Fibroblast of lung (primary cell): Measurements from ENCODE around the gene GALK2. TPM values are rescaled to one million over a fixed set of nuclear protein-coding genes. Genes with fewer than 3 reads are reported as not detected.

Experiments
- DNase-seq, 2 donors: peaks; one replicate each; pipeline versions ENCODE4 v3.0.0 to v3.0.0-alpha.2; 2010; ENCODE audit warnings: low read depth in 2 of 2
- H2AFZ ChIP-seq: 2 replicates; pipeline ENCODE4 v1.5.1; 2012; ENCODE audit warnings: low read length, control low read depth, inconsistent platforms
- H3K27ac ChIP-seq: 2 replicates; pipeline ENCODE4 v1.5.1; 2011; ENCODE audit warnings: low read length, control low read depth; ENCODE audit not compliant: insufficient read depth
- H3K27me3 ChIP-seq: 2 replicates; pipeline ENCODE4 v1.5.1; 2011; ENCODE audit warnings: mild to moderate bottlenecking, low read length; ENCODE audit not compliant: control insufficient read depth, insufficient read depth
- H3K36me3 ChIP-seq: 2 replicates; pipeline ENCODE4 v1.5.1; 2011; ENCODE audit warnings: low read length; ENCODE audit not compliant: control insufficient read depth, insufficient read depth
- H3K4me1 ChIP-seq: 2 replicates; pipeline ENCODE4 v1.5.1; 2011; ENCODE audit warnings: low read length; ENCODE audit not compliant: control insufficient read depth, insufficient read depth; ENCODE audit errors: extremely low read depth
- H3K4me2 ChIP-seq: 2 replicates; pipeline ENCODE4 v1.5.1; 2011; ENCODE audit warnings: low read length, control low read depth; ENCODE audit not compliant: insufficient read depth; ENCODE audit errors: extremely low read depth
- H3K4me3 ChIP-seq, 4 experiments: fragments of 200-600 bp in 1 of 4; sonication (generic) in 1 of 4; replicated peaks in 1 of 4; 2 replicates each; pipeline ENCODE4 v1.5.1; 2011 to 2016; ENCODE audit warnings: low read length in 4 of 4, low read depth in 3 of 4, mild to moderate bottlenecking in 3 of 4, control low read depth in 2 of 4, inconsistent platforms in 1 of 4, mixed read lengths in 1 of 4; ENCODE audit not compliant: insufficient read depth in 1 of 4; ENCODE audit errors: control extremely low read depth in 1 of 4
- H3K79me2 ChIP-seq: 2 replicates; pipeline ENCODE4 v1.5.1; 2012; ENCODE audit warnings: mild to moderate bottlenecking, low read length, inconsistent platforms; ENCODE audit not compliant: control insufficient read depth, insufficient read depth
- H3K9ac ChIP-seq: 2 replicates; pipeline ENCODE4 v1.5.1; 2011; ENCODE audit warnings: mild to moderate bottlenecking, low read length, control low read depth; ENCODE audit not compliant: insufficient read depth
- H3K9me3 ChIP-seq: 2 replicates; pipeline ENCODE4 v1.5.1; 2012; ENCODE audit warnings: low read depth, low read length; ENCODE audit not compliant: control insufficient read depth, insufficient read depth
- H4K20me1 ChIP-seq: 2 replicates; pipeline ENCODE4 v1.5.1; 2011; ENCODE audit warnings: low read length; ENCODE audit not compliant: control insufficient read depth, insufficient read depth; ENCODE audit errors: extremely low read depth
- EZH2 ChIP-seq: IDR thresholded peaks from 2 replicates; pipeline ENCODE4 v1.5.1; 2012; ENCODE audit warnings: low read length, control low read depth, mild to moderate bottlenecking; ENCODE audit errors: missing control alignments
- polyA plus RNA-seq, 2 donors: library from polyadenylated mRNA; depleted of rRNA in 1 of 2; stranded (reverse) in 1 of 2; unstranded in 1 of 2; fragments of >200 nt; gene quantifications; 2 replicates each; pipeline ENCODE4 v1.2.1, GENCODE V29; 2011 to 2012; ENCODE audit warnings: missing spikeins in 1 of 2
- total RNA-seq: library from RNA; depleted of rRNA; stranded (reverse); fragments of >200 nt; gene quantifications from 2 replicates; pipeline ENCODE4 v1.2.1, GENCODE V29; 2014
- TF ChIP-seq, protein P1 (sequence below), 2 donors: IDR thresholded peaks in 1 of 2; conservative IDR thresholded peaks in 1 of 2; 1 replicate in 1 of 2; 2 replicates in 1 of 2; pipeline ENCODE4 v1.5.1; 2011 to 2012; ENCODE audit warnings: low read length in 2 of 2, control low read depth in 1 of 2, inconsistent platforms in 1 of 2, low read depth in 1 of 2, mild to moderate bottlenecking in 1 of 2

Gene GALK2
- total and polyA plus RNA-seq, 2 donors (not counting 1 experiment from before 2014, with no cell fraction given): 37.5 to 74.5 TPM

DNA sequence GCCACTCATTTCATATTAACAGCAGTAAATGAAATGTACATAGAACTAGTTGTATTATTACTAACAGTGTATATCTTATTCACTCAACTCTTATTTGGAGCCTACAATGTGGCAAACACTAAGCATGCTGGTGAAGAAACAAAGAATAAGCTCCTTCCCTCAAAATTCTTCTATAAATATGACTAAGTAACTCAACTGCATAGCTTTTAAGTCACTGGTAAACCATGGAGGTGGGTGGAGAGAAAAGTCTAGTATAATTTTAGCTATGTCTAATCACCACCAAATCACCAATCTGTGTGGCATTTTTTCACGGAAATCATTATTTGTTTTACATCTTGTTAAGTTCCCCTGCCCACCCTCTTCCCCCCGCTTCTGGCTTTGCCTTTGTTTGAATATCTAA, 32.2 kb upstream of the GALK2 start:
- Histone ChIP-seq H3K9me3 (no peaks in the 10 kb centered on the region), H3K36me3 (peaks cover under 1% of the 10 kb centered on the region), H3K27ac (no peak overlapping the region), H2AFZ (no peak overlapping the region), H3K4me2 (no peak overlapping the region), H3K27me3 (no peaks in the 10 kb centered on the region), H3K79me2 (peaks cover 5% of the 10 kb centered on the region), H3K9ac (no peak overlapping the region), H3K4me1 (no peaks in the 10 kb centered on the region), H4K20me1 (no peaks in the 10 kb centered on the region), H3K4me3 (no peak overlapping the region)
- DNase-seq: peak in 1 of 2 donors; percentile 81
- TF ChIP-seq, protein P1, sequence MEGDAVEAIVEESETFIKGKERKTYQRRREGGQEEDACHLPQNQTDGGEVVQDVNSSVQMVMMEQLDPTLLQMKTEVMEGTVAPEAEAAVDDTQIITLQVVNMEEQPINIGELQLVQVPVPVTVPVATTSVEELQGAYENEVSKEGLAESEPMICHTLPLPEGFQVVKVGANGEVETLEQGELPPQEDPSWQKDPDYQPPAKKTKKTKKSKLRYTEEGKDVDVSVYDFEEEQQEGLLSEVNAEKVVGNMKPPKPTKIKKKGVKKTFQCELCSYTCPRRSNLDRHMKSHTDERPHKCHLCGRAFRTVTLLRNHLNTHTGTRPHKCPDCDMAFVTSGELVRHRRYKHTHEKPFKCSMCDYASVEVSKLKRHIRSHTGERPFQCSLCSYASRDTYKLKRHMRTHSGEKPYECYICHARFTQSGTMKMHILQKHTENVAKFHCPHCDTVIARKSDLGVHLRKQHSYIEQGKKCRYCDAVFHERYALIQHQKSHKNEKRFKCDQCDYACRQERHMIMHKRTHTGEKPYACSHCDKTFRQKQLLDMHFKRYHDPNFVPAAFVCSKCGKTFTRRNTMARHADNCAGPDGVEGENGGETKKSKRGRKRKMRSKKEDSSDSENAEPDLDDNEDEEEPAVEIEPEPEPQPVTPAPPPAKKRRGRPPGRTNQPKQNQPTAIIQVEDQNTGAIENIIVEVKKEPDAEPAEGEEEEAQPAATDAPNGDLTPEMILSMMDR (conservative IDR thresholded peaks at IDR 0.05 in 1 of 2, IDR thresholded peaks at IDR 0.05 in 1 of 2; ENCODE audit: low read depth in 1 of 2, low read length in 2 of 2): no peak
- TF ChIP-seq EZH2: no peak

- no peak overlapping the region for H2AFZ ChIP-seq
- peaks cover 7% of the 10 kb centered on the region for H3K36me3 ChIP-seq
- peaks cover 76% of the 10 kb centered on the region for H3K79me2 ChIP-seq
- no peak overlapping the region for H3K4me2 ChIP-seq
- H4K20me1 ChIP-seq: no peaks in the 10 kb centered on the region
- H3K27me3 ChIP-seq: no peaks in the 10 kb centered on the region
- H3K4me1 ChIP-seq: no peaks in the 10 kb centered on the region
- no peak overlapping the region for H3K4me3 ChIP-seq
- peak; percentile 63 to 76 for DNase-seq
- no peaks in the 10 kb centered on the region for H3K9me3 ChIP-seq
- no peak for TF ChIP-seq EZH2
- TF ChIP-seq, protein P1 (conservative IDR thresholded peaks at IDR 0.05 in 1 of 2, IDR thresholded peaks at IDR 0.05 in 1 of 2; ENCODE audit: low read depth in 1 of 2, low read length in 2 of 2): peak; percentile 59 to 69
- no peak overlapping the region for H3K27ac ChIP-seq
- H3K9ac ChIP-seq: no peak overlapping the region
Observed at GRCh38 chr15:49145651-49146609, 24.1 kb upstream of the GALK2 start.

- H3K4me3 ChIP-seq: no peak overlapping the region
- H3K27me3 ChIP-seq: no peaks in the 10 kb centered on the region
- no peak overlapping the region for H3K4me2 ChIP-seq
- H3K79me2 ChIP-seq: peaks cover 91% of the 10 kb centered on the region
- no peaks in the 10 kb centered on the region for H3K9me3 ChIP-seq
- H3K27ac ChIP-seq: no peak overlapping the region
- H3K4me1 ChIP-seq: no peaks in the 10 kb centered on the region
- DNase-seq: no peak
- peaks cover 2% of the 10 kb centered on the region for H3K36me3 ChIP-seq
- no peak overlapping the region for H3K9ac ChIP-seq
- TF ChIP-seq, protein P1 (conservative IDR thresholded peaks at IDR 0.05 in 1 of 2, IDR thresholded peaks at IDR 0.05 in 1 of 2; ENCODE audit: low read depth in 1 of 2, low read length in 2 of 2): no peak
- TF ChIP-seq EZH2: no peak
- H2AFZ ChIP-seq: no peak overlapping the region
- H4K20me1 ChIP-seq: no peaks in the 10 kb centered on the region
Observed at GRCh38 chr15:49148298-49148697, 21.7 kb upstream of the GALK2 start.
